SU-DHL-6 (cell line): ENCODE results near the gene UTS2R.

ENCODE experiments used
- EZH2phosphoT487 ChIP-seq: fragments of 200-600 bp; sonication (generic), shearing (Covaris generic); conservative IDR thresholded peaks from 2 replicates; pipeline ENCODE4 v1.6.1; 2018; ENCODE audit warnings: mild to moderate bottlenecking, antibody characterized with exemption, low read length, moderate library complexity, mixed read lengths
- TF ChIP-seq, protein P1 (sequence below): fragments of 200-600 bp; sonication (generic); IDR thresholded peaks from one replicate; pipeline ENCODE4 v1.5.1; 2017; ENCODE audit warnings: antibody characterized with exemption, mild to moderate bottlenecking, low read length, moderate library complexity; ENCODE audit not compliant: insufficient read depth, poor library complexity, severe bottlenecking

DNA sequence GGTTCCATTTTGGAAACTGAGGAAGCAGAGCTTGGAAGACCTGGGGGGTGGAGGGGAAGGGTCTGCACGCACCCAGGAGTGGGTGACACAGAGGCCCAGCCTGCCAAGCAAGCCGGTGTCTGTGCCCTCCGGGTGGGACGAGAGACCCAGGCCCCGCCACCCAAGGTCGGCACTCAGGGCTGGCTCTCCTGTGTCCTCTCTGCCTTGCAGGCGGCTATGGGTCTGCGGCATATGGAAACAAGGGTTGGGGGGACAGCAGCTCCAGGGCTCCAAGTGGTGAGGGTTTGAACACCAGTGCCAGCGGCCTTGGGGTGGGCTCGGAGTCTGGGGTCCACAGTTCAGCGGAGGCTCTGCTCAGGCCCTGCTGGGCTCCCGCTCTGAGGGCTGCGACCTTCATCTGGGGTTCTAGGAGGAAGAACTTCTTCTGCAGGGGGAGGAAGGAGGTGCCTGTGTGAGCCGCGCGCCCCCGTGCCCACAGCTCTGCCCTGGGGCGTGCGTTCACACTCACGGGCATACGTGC is 49.6 kb upstream of the UTS2R start:
- TF ChIP-seq, protein P1, sequence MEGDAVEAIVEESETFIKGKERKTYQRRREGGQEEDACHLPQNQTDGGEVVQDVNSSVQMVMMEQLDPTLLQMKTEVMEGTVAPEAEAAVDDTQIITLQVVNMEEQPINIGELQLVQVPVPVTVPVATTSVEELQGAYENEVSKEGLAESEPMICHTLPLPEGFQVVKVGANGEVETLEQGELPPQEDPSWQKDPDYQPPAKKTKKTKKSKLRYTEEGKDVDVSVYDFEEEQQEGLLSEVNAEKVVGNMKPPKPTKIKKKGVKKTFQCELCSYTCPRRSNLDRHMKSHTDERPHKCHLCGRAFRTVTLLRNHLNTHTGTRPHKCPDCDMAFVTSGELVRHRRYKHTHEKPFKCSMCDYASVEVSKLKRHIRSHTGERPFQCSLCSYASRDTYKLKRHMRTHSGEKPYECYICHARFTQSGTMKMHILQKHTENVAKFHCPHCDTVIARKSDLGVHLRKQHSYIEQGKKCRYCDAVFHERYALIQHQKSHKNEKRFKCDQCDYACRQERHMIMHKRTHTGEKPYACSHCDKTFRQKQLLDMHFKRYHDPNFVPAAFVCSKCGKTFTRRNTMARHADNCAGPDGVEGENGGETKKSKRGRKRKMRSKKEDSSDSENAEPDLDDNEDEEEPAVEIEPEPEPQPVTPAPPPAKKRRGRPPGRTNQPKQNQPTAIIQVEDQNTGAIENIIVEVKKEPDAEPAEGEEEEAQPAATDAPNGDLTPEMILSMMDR: no peak
- TF ChIP-seq EZH2phosphoT487: no peak
